GM21423 (cell line): ENCODE measurements around the gene ABCB11.
"Not testable (repeated sequence)": the region's sequence is repeated elsewhere in the genome, so short reads cannot be mapped to it uniquely, and the experiment has no call there.

ENCODE experiments used
- ATAC-seq: cut with Tn5 transposase; IDR thresholded peaks from one replicate; pipeline ENCODE4 v1.9.1; 2021; ENCODE audit warnings: mild to moderate bottlenecking, moderate library complexity; ENCODE audit not compliant: unreplicated experiment

ABCB11 gene

GRCh38 chr2:169046440-169047151, 15.5 kb upstream of the ABCB11 start:
- ATAC-seq, result no peak

GRCh38 chr2:169042856-169043255, 11.7 kb upstream of the ABCB11 start:
- ATAC-seq, result no peak

GRCh38 chr2:169041594-169041993, 10.5 kb upstream of the ABCB11 start:
- no peak for ATAC-seq

GRCh38 chr2:169039702-169040101, 8.6 kb upstream of the ABCB11 start:
- ATAC-seq, result no peak

DNA sequence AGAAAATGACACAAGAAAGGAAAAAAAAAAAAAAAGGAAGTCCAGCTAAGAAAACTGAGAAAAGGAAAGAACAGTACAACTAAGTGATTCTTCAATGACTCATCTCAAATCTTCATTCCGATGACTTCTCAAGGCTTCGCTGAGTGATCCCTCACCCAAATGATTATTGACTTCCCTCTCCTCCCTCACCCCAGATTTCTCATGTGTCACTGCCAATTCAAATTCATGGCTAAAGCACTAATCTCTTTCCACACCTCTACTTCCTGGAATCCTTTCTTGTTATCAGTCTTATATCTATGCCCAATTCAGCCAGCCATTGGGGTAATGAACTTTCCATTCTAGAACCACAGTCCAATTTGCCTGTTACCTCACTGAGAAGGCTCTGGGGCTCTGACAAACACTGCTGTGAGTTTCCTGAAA, 7.2 kb upstream of the ABCB11 start:
- ATAC-seq, result peak; percentile 50

- peak; percentile 53 for ATAC-seq
Measured at GRCh38 chr2:169036736-169037440, 5.8 kb upstream of the ABCB11 start.

DNA sequence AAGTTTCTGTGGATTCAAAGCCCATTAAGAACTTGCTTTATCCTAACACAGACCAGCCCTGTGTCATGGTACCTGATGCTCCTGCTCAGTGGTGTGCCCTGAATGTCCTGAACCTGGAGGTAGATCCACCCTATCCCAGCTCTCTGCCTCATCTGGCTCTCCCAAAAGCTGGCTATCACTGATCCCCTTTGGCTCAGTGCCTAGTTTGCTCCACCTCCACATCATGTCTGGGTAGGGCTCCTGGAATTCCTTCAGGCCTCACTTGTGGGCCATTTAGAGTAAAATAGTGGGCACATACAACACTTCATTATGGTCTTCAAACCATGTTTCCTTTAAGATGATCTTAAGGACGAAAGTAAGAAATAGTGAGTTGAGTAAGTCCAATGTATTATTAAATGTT, 4.8 kb upstream of the ABCB11 start:
- ATAC-seq, result no peak

GRCh38 chr2:169034984-169035544, 3.9 kb upstream of the ABCB11 start:
- ATAC-seq, result no peak

GRCh38 chr2:169034256-169034655, 3.1 kb upstream of the ABCB11 start:
- no peak for ATAC-seq

GRCh38 chr2:169029341-169029740, 1.8 kb downstream of the ABCB11 start:
- ATAC-seq, result no peak

DNA sequence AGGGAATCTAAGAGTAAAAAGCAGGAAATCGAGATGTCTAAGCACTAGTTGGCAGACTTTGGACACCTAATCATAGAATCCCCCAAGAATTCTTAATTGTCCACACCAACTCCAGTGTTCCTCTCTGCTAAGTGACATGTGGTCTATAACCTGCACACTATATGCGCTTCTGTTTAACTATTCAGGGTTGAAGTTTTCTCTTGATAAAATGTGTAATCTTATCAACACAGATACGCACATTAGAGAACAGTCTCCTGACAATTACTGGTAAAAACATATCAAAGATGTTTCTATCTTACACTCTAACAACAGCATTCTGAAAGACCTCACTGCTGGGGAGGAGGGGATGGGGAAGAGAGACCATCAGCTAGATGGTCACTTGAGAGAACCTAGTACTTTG, 3.9 kb downstream of the ABCB11 start:
- ATAC-seq, result no peak

DNA sequence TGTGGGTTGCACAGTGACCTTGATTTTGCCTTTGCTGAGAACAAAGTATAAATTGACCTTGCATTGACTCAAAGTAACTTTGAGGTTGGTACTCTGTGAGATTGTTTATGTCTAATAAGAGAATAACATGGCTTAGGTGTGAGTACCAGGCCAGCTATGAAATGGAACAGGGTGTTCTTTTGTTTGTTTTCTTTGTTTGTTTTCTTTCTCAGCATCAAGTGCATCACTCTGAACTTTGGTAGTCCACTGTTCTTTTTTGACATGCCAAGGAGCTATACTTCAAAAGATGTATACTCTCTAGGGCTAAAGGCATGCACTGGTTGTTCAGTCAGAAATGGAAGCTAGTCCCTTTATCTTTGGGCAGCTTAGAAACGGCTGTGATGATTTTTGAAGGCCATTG, 5.1 kb downstream of the ABCB11 start:
- no peak for ATAC-seq

GRCh38 chr2:169023161-169023560, 8.0 kb downstream of the ABCB11 start:
- ATAC-seq, result no peak

- ATAC-seq, result no peak
Measured at GRCh38 chr2:169018390-169018789, 12.7 kb downstream of the ABCB11 start.

DNA sequence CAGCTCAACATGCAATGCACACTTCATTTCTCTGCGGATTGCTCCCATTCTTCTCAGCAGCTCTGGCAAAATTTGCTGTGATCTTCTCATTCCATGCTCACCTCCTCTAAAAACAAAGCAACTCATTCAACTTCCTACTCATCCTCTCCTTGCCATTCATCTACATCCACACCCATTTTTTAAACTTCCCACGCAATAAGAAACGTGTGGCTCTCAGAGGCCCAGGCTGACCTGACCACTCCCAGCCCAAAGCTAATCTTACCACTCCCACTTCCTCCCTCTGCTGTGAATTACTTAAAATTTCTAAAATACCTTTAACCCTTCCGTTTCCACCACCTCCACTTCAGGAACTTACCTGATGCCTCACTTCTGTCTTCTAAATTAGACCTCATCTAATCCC, 15.2 kb downstream of the ABCB11 start:
- ATAC-seq, result no peak

GRCh38 chr2:169014780-169015179, 16.3 kb downstream of the ABCB11 start:
- ATAC-seq, result no peak

- no peak for ATAC-seq
Measured at GRCh38 chr2:169013628-169014026, 17.5 kb downstream of the ABCB11 start.

DNA sequence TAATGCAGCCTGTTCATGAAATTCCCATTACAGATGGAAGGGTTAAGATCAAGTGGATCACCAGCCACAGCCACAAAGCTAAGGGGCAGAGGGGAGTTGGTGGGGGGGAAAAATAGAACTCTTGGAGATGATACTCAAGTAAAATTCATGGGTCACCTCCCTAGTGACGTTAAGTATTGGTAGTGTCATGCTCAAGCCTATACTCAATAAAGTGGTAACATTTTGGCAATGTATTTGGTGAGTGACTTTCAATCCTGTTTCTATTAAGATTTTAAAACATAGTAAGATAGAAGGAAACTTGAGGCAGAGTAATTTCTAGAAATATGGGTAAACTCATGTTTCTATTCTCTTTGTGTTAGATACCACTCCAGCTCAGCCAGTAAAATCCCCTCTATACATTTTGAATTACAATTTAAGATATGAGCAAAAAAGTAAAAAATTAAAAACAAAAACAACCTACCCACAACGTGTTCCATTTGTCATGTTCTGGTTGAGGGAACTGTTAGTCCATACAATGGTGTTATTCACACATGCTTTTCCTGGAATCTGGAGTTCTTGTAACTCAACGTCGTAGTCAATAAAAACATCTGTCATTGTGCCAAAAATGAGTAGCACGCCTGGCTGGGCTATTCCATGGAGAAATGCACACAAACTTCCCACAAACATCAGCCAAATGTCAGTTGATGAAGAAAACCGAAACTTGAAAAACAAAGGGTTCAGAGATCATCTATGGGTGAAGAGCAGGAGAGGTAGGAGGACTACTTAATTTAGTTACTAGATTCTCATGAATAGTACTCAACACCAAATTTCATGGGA, 18.1 kb downstream of the ABCB11 start:
- no peak for ATAC-seq

DNA sequence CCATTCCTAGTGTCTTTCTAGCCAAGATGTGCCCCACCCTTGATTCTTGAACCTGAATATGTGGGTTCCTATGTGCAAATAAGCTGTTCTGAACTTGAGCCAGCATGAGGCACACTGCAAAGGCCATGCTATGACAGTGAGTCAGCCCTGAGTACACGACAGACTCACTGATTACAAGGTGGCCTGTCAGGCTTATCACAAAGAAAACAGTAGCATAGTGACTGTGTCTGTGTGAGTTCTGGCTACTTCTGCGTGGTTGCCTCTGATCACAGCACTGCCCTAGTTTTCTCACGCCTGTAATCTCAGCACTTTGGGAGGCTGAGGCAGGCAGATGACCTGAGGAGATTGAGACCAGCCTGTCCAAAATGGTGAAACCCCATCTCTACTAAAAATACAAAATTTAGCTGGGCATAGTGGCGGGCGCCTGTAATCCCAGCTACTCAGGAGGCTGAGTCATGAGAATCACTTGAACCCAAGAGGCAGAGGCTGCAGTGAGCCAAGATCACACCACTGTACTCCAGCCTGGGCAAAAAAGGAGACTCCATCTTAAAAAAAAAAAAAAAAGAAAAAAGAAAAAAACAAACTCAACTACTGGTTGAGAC, 18.8 kb downstream of the ABCB11 start:
- not testable (repeated sequence) for ATAC-seq

- ATAC-seq, result no peak
Measured at GRCh38 chr2:169011698-169012097, 19.4 kb downstream of the ABCB11 start.
